SK-N-MC (cell line): ENCODE measurements around the gene DDX27.

ENCODE experiments used
- DNase-seq: peaks from one replicate; pipeline ENCODE4 v3.0.0-alpha.2; 2011; ENCODE audit warnings: low read depth, low spot score
- H3K27ac ChIP-seq: fragments of 200-600 bp; sonication (generic); 2 replicates; pipeline ENCODE4 v1.5.1; 2016; ENCODE audit warnings: mixed run types
- H3K36me3 ChIP-seq: fragments of 200-600 bp; sonication (generic); 2 replicates; pipeline ENCODE4 v1.6.1; 2017; ENCODE audit warnings: antibody characterized with exemption, low read length, mixed read lengths; ENCODE audit not compliant: insufficient read depth
- H3K4me3 ChIP-seq: fragments of 200-600 bp; sonication (generic); 2 replicates; pipeline ENCODE4 v1.5.1; 2016
- H3K9ac ChIP-seq: fragments of 200-600 bp; sonication (generic); 2 replicates; pipeline ENCODE4 v1.8.0; 2017; ENCODE audit warnings: mixed run types, mixed read lengths; ENCODE audit not compliant: insufficient read length
- H3K9me3 ChIP-seq: fragments of 200-600 bp; sonication (generic); 2 replicates; pipeline ENCODE4 v1.6.1; 2017; ENCODE audit warnings: low read depth, mild to moderate bottlenecking, antibody characterized with exemption, low read length, moderate library complexity, mixed read lengths
- EZH2 ChIP-seq: fragments of 200-600 bp; sonication (generic); IDR thresholded peaks from one replicate; pipeline ENCODE4 v1.6.1; 2017; ENCODE audit warnings: antibody characterized with exemption
- FOXP2 ChIP-seq: optimal IDR thresholded peaks from 2 replicates; pipeline ENCODE3; 2011; ENCODE audit warnings: mild to moderate bottlenecking, moderate library complexity; ENCODE audit not compliant: insufficient read depth; ENCODE audit errors: extremely low read length, control extremely low read depth
- POLR2AphosphoS5 ChIP-seq: IDR thresholded peaks from 2 replicates; pipeline ENCODE4 v1.6.1; 2012; ENCODE audit warnings: mild to moderate bottlenecking, low read depth, low read length, borderline replicate concordance

Gene DDX27

GRCh38 chr20:49288784-49289696 is 69.8 kb downstream of the DDX27 start:
- Histone ChIP-seq H3K9ac (no peak overlapping the region), H3K36me3 (peaks cover 77% of the 10 kb centered on the region), H3K9me3 (no peaks in the 10 kb centered on the region), H3K4me3 (no peak overlapping the region), H3K27ac (peak overlapping the region; percentile 85)
- TF ChIP-seq FOXP2 (no peak), EZH2 (no peak), POLR2AphosphoS5 (0 out of 2 replicates have a peak, but pooled peaks have one; percentile 4)
- DNase-seq = no peak

- no peak overlapping the region for H3K9ac ChIP-seq
- H3K27ac ChIP-seq = peak overlapping the region; percentile 85
- TF ChIP-seq POLR2AphosphoS5 = no peak; the same call in none of the 2 replicates
- no peak for TF ChIP-seq EZH2
- TF ChIP-seq FOXP2 = no peak
- H3K36me3 ChIP-seq = peaks cover 60% of the 10 kb centered on the region
- DNase-seq = no peak
- no peak overlapping the region for H3K4me3 ChIP-seq
- H3K9me3 ChIP-seq = no peaks in the 10 kb centered on the region
Measured at GRCh38 chr20:49290608-49291191, 71.5 kb downstream of the DDX27 start.

DNA sequence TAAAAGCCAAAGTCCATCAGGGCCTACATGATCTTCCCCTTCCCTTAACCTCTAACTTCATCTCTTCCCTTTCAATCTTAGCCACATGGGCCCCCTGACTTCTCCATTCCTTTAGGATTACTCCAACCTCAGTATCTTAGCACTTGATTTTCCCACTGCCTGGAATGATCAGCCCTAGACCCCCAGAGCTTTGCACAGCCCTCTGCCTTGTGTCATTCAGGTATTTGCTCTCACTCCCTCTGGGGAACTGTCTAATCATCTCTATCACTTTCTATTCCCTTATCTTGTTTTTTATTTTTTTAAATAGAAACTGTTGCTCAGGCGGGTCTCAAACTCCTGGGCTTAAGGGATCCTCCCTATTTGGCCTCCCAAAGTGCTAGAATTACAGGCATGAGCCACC is 72.0 kb downstream of the DDX27 start:
- H3K9ac ChIP-seq = no peak overlapping the region
- H3K9me3 ChIP-seq = no peaks in the 10 kb centered on the region
- no peak for TF ChIP-seq FOXP2
- TF ChIP-seq EZH2 = no peak
- TF ChIP-seq POLR2AphosphoS5 = no peak
- H3K36me3 ChIP-seq = peaks cover 55% of the 10 kb centered on the region
- no peak overlapping the region for H3K4me3 ChIP-seq
- H3K27ac ChIP-seq = peak overlapping the region; percentile 85
- DNase-seq = no peak

GRCh38 chr20:49292010-49292409 is 72.8 kb downstream of the DDX27 start:
- Histone ChIP-seq H3K36me3 (peaks cover 47% of the 10 kb centered on the region), H3K27ac (0 out of 2 replicates have a peak overlapping the region, but pooled peaks have one; percentile 85), H3K4me3 (no peak overlapping the region), H3K9me3 (no peaks in the 10 kb centered on the region), H3K9ac (no peak overlapping the region)
- no peak for DNase-seq
- TF ChIP-seq FOXP2 (no peak), POLR2AphosphoS5 (no peak), EZH2 (no peak)

GRCh38 chr20:49293122-49293521 is 73.9 kb downstream of the DDX27 start:
- TF ChIP-seq FOXP2 (no peak), POLR2AphosphoS5 (no peak), EZH2 (no peak)
- H3K9ac ChIP-seq = no peak overlapping the region
- peaks cover 36% of the 10 kb centered on the region for H3K36me3 ChIP-seq
- H3K4me3 ChIP-seq = no peak overlapping the region
- peak overlapping the region; percentile 64; the same call in 1 of the 2 replicates for H3K27ac ChIP-seq
- H3K9me3 ChIP-seq = no peaks in the 10 kb centered on the region
- DNase-seq = no peak
